Ascending aorta (tissue), 2 donors: Measurements from ENCODE around the gene ANKRD33B. TPM values are rescaled to one million over a fixed set of nuclear protein-coding genes. Genes with fewer than 3 reads are reported as not detected.
A peak's percentile ranks its signal among the peaks of the same experiment; 100 is the strongest.
"Not testable (repeated sequence)": the region's sequence is repeated elsewhere in the genome, so short reads cannot be mapped to it uniquely, and the experiment has no call there.

Experiments
- DNase-seq, 2 donors: peaks; one replicate each; pipeline ENCODE4 v3.0.0-alpha.2; 2019; ENCODE audit warnings: low spot score in 2 of 2
- H3K27ac ChIP-seq, 2 donors: fragments of 200-600 bp; sonication (generic); one replicate each; pipeline ENCODE4 v1.5.1; 2016 to 2017; ENCODE audit warnings: mild to moderate bottlenecking in 1 of 2
- H3K27me3 ChIP-seq: fragments of 200-600 bp; sonication (generic); one replicate; pipeline ENCODE4 v1.5.1; 2017
- H3K36me3 ChIP-seq, 2 donors: fragments of 200-600 bp; sonication (generic); one replicate each; pipeline ENCODE4 v1.5.1; 2016
- H3K4me1 ChIP-seq, 2 donors: fragments of 200-600 bp; sonication (generic); one replicate each; pipeline ENCODE4 v1.5.1; 2016 to 2017; ENCODE audit warnings: mild to moderate bottlenecking in 1 of 2
- H3K4me3 ChIP-seq, 2 donors: fragments of 200-600 bp; sonication (generic); one replicate each; pipeline ENCODE4 v1.5.1; 2016 to 2017; ENCODE audit warnings: mild to moderate bottlenecking in 1 of 2
- H3K9me3 ChIP-seq, 2 donors: fragments of 200-600 bp; sonication (generic); one replicate each; pipeline ENCODE4 v1.5.1; 2016
- CTCF ChIP-seq, 3 experiments: fragments of 200-600 bp in 2 of 3; fragments of 450-650 bp in 1 of 3; sonication (generic) in 2 of 3; IDR thresholded peaks; one replicate each; pipeline ENCODE4 v1.5.1; 2016 to 2019; ENCODE audit warnings: antibody characterized with exemption in 3 of 3, mild to moderate bottlenecking in 1 of 3, moderate library complexity in 1 of 3
- intact Hi-C: fragments of 100-400 bp; cut with DNase I; formaldehyde crosslinking; loops from one replicate; pipeline ENCODE4 v1.15.1; 2023
- total RNA-seq: library from RNA; depleted of rRNA; stranded (reverse); fragments of >200 nt; gene quantifications from one replicate; pipeline ENCODE4 v1.1.0, GENCODE V29; 2016

The ANKRD33B gene
- total RNA-seq, 1 donor from 2014 or later, result 7.2 TPM

- Histone ChIP-seq H3K9me3 (no peaks in the 10 kb centered on the region), H3K4me3 (peak overlapping the region in 1 of 2 donors; percentile 47)
- DNase-seq, result peak; percentile 62 to 91
These were observed 37.6 kb downstream of the ANKRD33B start for GRCh38 chr5:10601246-10602030.

GRCh38 chr5:10602031-10602806, 38.3 kb downstream of the ANKRD33B start:
- Histone ChIP-seq H3K4me3 (peak overlapping the region in 1 of 2 donors; percentile 47), H3K4me1 (peaks cover 2 to 27% of the 10 kb centered on the region in 2 donors), H3K27me3 (no peaks in the 10 kb centered on the region), H3K36me3 (no peaks in the 10 kb centered on the region), H3K27ac (peak overlapping the region; percentile 72 to 82), H3K9me3 (no peaks in the 10 kb centered on the region)
- no peak for TF ChIP-seq CTCF (IDR thresholded peaks at IDR 0.05)
- intact Hi-C loops, result loop anchor here (2.0 to 10.0 kb wide), 3 partner anchors 27 to 153 kb away; no protein-coding TSS in a partner anchor
- no peak for DNase-seq

More at GRCh38 chr5:10601246-10602030, 37.6 kb downstream of the ANKRD33B start:
- peaks cover 2 to 27% of the 10 kb centered on the region in 2 donors for H3K4me1 ChIP-seq
- intact Hi-C loops, result loop anchor here (2.0 to 10.0 kb wide), 3 partner anchors 27 to 153 kb away; no protein-coding TSS in a partner anchor
- TF ChIP-seq CTCF (IDR thresholded peaks at IDR 0.05), result no peak
- H3K27me3 ChIP-seq, result no peaks in the 10 kb centered on the region
- H3K27ac ChIP-seq, result peak overlapping the region; percentile 72 to 82
- no peaks in the 10 kb centered on the region for H3K36me3 ChIP-seq

GRCh38 chr5:10604975-10605374, 41.1 kb downstream of the ANKRD33B start:
- Histone ChIP-seq H3K27ac (no peak overlapping the region), H3K36me3 (no peaks in the 10 kb centered on the region), H3K4me1 (peaks cover 2 to 33% of the 10 kb centered on the region in 2 donors), H3K4me3 (no peak overlapping the region), H3K9me3 (no peaks in the 10 kb centered on the region), H3K27me3 (no peaks in the 10 kb centered on the region)
- TF ChIP-seq CTCF (IDR thresholded peaks at IDR 0.05), result no peak
- intact Hi-C loops, result loop anchor here (5.0 to 10.0 kb wide), 2 partner anchors 38 to 150 kb away; no protein-coding TSS in a partner anchor
- no peak for DNase-seq

- not testable (repeated sequence) for H3K9me3 ChIP-seq, H3K27me3 ChIP-seq, DNase-seq, H3K27ac ChIP-seq, H3K4me3 ChIP-seq, H3K36me3 ChIP-seq
- H3K4me1 ChIP-seq, result peaks cover 2 to 24% of the 10 kb centered on the region in 2 donors
- intact Hi-C loops, result loop anchor here (10.0 kb wide), 1 partner anchor 148 kb away; no protein-coding TSS in a partner anchor
These were observed 42.8 kb downstream of the ANKRD33B start for GRCh38 chr5:10606632-10607022.

GRCh38 chr5:10607023-10607665, 43.3 kb downstream of the ANKRD33B start:
- no peak for TF ChIP-seq CTCF (IDR thresholded peaks at IDR 0.05)
- H3K27ac ChIP-seq, result peak overlapping the region in 1 of 2 donors; percentile 47
- no peaks in the 10 kb centered on the region for H3K27me3 ChIP-seq
- intact Hi-C loops, result loop anchor here (10.0 kb wide), 1 partner anchor 148 kb away; no protein-coding TSS in a partner anchor
- peaks cover 0 to 18% of the 10 kb centered on the region in 2 donors for H3K4me1 ChIP-seq
- no peaks in the 10 kb centered on the region for H3K9me3 ChIP-seq
- no peak for DNase-seq
- H3K36me3 ChIP-seq, result no peaks in the 10 kb centered on the region
- H3K4me3 ChIP-seq, result no peak overlapping the region
